ENCODE measurements around the gene NCLN. TPM values are rescaled to one million over a fixed set of nuclear protein-coding genes. Genes with fewer than 3 reads are reported as not detected.

The NCLN gene
- polyA plus RNA-seq (2013, experiment 1 of 4), result 69.1 TPM
- polyA plus RNA-seq (2013, experiment 2 of 4), result 65.3 TPM
- polyA plus RNA-seq (2013, experiment 3 of 4), result 43.5 TPM
- polyA plus RNA-seq (2013, experiment 4 of 4), result 44.8 TPM

DNA sequence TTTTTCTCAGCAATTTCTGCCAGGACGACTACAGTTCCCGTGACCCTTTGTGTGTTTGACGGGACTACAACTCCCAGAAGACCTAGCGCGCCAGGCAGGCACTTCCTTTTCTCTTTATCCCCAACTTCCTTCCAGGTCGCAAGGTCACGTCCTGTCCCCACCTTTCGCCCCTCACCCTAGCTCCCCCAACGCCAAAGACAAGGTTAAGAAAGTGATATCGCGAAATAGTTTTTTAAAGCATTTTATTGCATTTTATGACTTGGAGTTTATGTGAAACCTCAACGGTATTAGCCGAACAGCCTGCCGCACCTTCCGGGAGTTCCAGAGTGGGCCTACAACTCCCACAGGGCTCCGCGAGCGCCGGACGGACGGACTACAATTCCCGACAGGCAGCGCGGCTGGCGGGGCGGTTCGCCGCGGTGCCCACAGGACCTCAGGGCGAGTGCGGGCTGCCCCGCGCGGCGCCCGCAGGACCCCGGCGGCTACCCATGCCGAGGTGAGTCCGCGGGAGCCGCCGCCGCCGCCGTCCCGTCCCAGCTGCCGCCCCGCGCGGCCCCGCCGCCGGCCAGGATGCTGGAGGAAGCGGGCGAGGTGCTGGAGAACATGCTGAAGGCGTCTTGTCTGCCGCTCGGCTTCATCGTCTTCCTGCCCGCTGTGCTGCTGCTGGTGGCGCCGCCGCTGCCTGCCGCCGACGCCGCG, at the start of gene NCLN:
NCLN (plus strand) TSS at position 470 of the 699 bp plus-strand sequence; CDS start at position 571, 101 bp downstream.
- Histone ChIP-seq H3K27me3 (ENCODE audit: control insufficient read depth, insufficient read depth, low read length, poor library complexity, severe bottlenecking) (no peaks in the 10 kb centered on the region), H3K36me3 (ENCODE audit: control insufficient read depth, insufficient read depth, low read length) (peaks cover 4% of the 10 kb centered on the region), H3K9me3 (ENCODE audit: control insufficient read depth, low read length) (no peaks in the 10 kb centered on the region), H3K27ac (ENCODE audit: insufficient read depth, low read depth, low read length, poor library complexity, severe bottlenecking) (no peak within 1 kb of the TSS), H3K4me1 (ENCODE audit: control insufficient read depth, insufficient read depth, low read length) (peaks cover 12% of the 10 kb centered on the region), H3K4me3 (ENCODE audit: insufficient read depth, low read depth, low read length) (peak within 1 kb of the TSS; percentile 96)
- WGBS, 2 experiments, result 0% methylated on average over 69 of the region's 69 CpGs

- Histone ChIP-seq H3K36me3 (ENCODE audit: control insufficient read depth, insufficient read depth, low read length) (no peaks in the 10 kb centered on the region), H3K4me1 (ENCODE audit: control insufficient read depth, insufficient read depth, low read length) (no peaks in the 10 kb centered on the region), H3K27ac (ENCODE audit: insufficient read depth, low read depth, low read length, poor library complexity, severe bottlenecking) (no peak within 1 kb of the TSS), H3K4me3 (ENCODE audit: insufficient read depth, low read depth, low read length) (no peak within 1 kb of the TSS), H3K9me3 (ENCODE audit: control insufficient read depth, low read length) (no peaks in the 10 kb centered on the region), H3K27me3 (ENCODE audit: control insufficient read depth, insufficient read depth, low read length, poor library complexity, severe bottlenecking) (no peaks in the 10 kb centered on the region)
- 89 to 91% methylated on average over 40 of the region's 40 CpGs for WGBS, 2 experiments
Observed at GRCh38 chr19:3135961-3136683, 49.6 kb upstream of the NCLN start, which contains the start of gene GNA15. TSS of gene GNA15 (plus strand) at chr19:3136033. CDS start at chr19:3136451, 418 bp downstream.

- H3K27ac ChIP-seq (ENCODE audit: insufficient read depth, low read depth, low read length, poor library complexity, severe bottlenecking), result no peak overlapping the region
- no peaks in the 10 kb centered on the region for H3K27me3 ChIP-seq (ENCODE audit: control insufficient read depth, insufficient read depth, low read length, poor library complexity, severe bottlenecking)
- no peak overlapping the region for H3K4me3 ChIP-seq (ENCODE audit: insufficient read depth, low read depth, low read length)
- no peaks in the 10 kb centered on the region for H3K9me3 ChIP-seq (ENCODE audit: control insufficient read depth, low read length)
- H3K36me3 ChIP-seq (ENCODE audit: control insufficient read depth, insufficient read depth, low read length), result no peaks in the 10 kb centered on the region
- no peaks in the 10 kb centered on the region for H3K4me1 ChIP-seq (ENCODE audit: control insufficient read depth, insufficient read depth, low read length)
- WGBS, 2 experiments, result 89 to 92% methylated on average over 16 of the region's 16 CpGs
Observed at GRCh38 chr19:3136684-3137055, 49.1 kb upstream of the NCLN start.

- Histone ChIP-seq H3K27ac (ENCODE audit: insufficient read depth, low read depth, low read length, poor library complexity, severe bottlenecking) (no peak overlapping the region), H3K27me3 (ENCODE audit: control insufficient read depth, insufficient read depth, low read length, poor library complexity, severe bottlenecking) (no peaks in the 10 kb centered on the region), H3K9me3 (ENCODE audit: control insufficient read depth, low read length) (no peaks in the 10 kb centered on the region), H3K4me1 (ENCODE audit: control insufficient read depth, insufficient read depth, low read length) (no peaks in the 10 kb centered on the region), H3K4me3 (ENCODE audit: insufficient read depth, low read depth, low read length) (no peak overlapping the region), H3K36me3 (ENCODE audit: control insufficient read depth, insufficient read depth, low read length) (no peaks in the 10 kb centered on the region)
- 90 to 91% methylated on average over 7 of the region's 7 CpGs for WGBS, 2 experiments
Observed at GRCh38 chr19:3137119-3137518, 48.6 kb upstream of the NCLN start.

- 81 to 85% methylated on average over 14 to 15 of the region's 15 CpGs for whole genome bisulfite sequencing, 2 experiments
- Histone ChIP-seq H3K9me3 (ENCODE audit: control insufficient read depth, low read length) (no peaks in the 10 kb centered on the region), H3K27ac (ENCODE audit: insufficient read depth, low read depth, low read length, poor library complexity, severe bottlenecking) (no peak overlapping the region), H3K4me3 (ENCODE audit: insufficient read depth, low read depth, low read length) (no peak overlapping the region), H3K27me3 (ENCODE audit: control insufficient read depth, insufficient read depth, low read length, poor library complexity, severe bottlenecking) (no peaks in the 10 kb centered on the region), H3K36me3 (ENCODE audit: control insufficient read depth, insufficient read depth, low read length) (no peaks in the 10 kb centered on the region), H3K4me1 (ENCODE audit: control insufficient read depth, insufficient read depth, low read length) (no peaks in the 10 kb centered on the region)
Observed at GRCh38 chr19:3138268-3138667, 47.5 kb upstream of the NCLN start.

- Histone ChIP-seq H3K27ac (ENCODE audit: insufficient read depth, low read depth, low read length, poor library complexity, severe bottlenecking) (no peak overlapping the region), H3K27me3 (ENCODE audit: control insufficient read depth, insufficient read depth, low read length, poor library complexity, severe bottlenecking) (no peaks in the 10 kb centered on the region), H3K36me3 (ENCODE audit: control insufficient read depth, insufficient read depth, low read length) (no peaks in the 10 kb centered on the region), H3K4me3 (ENCODE audit: insufficient read depth, low read depth, low read length) (no peak overlapping the region), H3K4me1 (ENCODE audit: control insufficient read depth, insufficient read depth, low read length) (no peaks in the 10 kb centered on the region), H3K9me3 (ENCODE audit: control insufficient read depth, low read length) (no peaks in the 10 kb centered on the region)
Observed at GRCh38 chr19:3140667-3141038, 45.1 kb upstream of the NCLN start.

DNA sequence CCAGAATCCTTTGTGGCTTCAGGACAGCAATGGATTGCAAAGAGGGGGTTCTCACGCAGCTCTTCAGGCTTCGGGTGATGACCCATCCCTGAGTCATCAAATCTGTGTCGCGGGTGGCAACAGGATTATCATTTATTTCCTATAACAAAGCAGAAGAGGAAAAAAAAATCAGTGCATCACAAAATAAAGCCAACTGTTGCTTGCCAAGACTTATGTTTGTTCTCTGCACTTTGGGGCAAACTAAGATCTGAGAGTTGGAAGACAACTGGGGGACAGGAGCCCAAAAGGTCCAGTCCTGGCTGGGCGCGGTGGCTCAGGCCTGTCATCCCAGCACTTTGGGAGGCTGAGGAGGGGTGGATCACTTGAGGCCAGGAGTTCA, 43.4 kb upstream of the NCLN start:
- Histone ChIP-seq H3K4me3 (ENCODE audit: insufficient read depth, low read depth, low read length) (no peak overlapping the region), H3K9me3 (ENCODE audit: control insufficient read depth, low read length) (no peaks in the 10 kb centered on the region), H3K36me3 (ENCODE audit: control insufficient read depth, insufficient read depth, low read length) (no peaks in the 10 kb centered on the region), H3K27me3 (ENCODE audit: control insufficient read depth, insufficient read depth, low read length, poor library complexity, severe bottlenecking) (no peaks in the 10 kb centered on the region), H3K4me1 (ENCODE audit: control insufficient read depth, insufficient read depth, low read length) (no peaks in the 10 kb centered on the region), H3K27ac (ENCODE audit: insufficient read depth, low read depth, low read length, poor library complexity, severe bottlenecking) (no peak overlapping the region)
- 88 to 94% methylated on average over 6 of the region's 6 CpGs for WGBS, 2 experiments

DNA sequence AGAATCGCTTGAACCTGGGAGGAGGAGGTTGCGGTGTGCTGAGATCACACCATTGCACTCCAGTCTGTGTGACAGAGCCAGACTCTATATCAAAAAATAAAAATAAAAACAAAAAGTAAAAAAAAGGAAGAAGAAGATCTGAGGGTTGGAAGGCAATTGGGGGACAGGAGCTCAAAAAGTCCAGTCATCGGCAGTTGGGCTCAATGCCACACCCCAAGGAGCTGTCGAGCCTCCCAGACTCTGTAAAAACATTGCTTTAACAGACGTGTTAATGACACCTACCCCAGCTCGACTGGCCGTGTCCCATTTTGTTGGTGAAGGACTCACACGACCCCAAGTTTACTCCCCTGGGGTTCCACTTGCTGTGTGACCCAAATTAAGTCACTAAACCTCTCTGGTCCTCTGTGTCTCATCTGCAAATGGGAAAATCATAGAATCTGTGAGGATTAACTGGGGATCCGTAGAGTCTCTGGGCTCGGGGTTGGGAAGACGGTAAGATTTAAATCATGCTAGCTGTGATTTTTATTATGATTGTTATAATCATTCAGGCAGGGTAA, 42.9 kb upstream of the NCLN start:
- H3K36me3 ChIP-seq (ENCODE audit: control insufficient read depth, insufficient read depth, low read length), result no peaks in the 10 kb centered on the region
- H3K4me3 ChIP-seq (ENCODE audit: insufficient read depth, low read depth, low read length), result no peak overlapping the region
- no peak overlapping the region for H3K27ac ChIP-seq (ENCODE audit: insufficient read depth, low read depth, low read length, poor library complexity, severe bottlenecking)
- 72 to 73% methylated on average over 10 to 11 of the region's 11 CpGs for WGBS, 2 experiments
- H3K4me1 ChIP-seq (ENCODE audit: control insufficient read depth, insufficient read depth, low read length), result no peaks in the 10 kb centered on the region
- H3K9me3 ChIP-seq (ENCODE audit: control insufficient read depth, low read length), result no peaks in the 10 kb centered on the region
- no peaks in the 10 kb centered on the region for H3K27me3 ChIP-seq (ENCODE audit: control insufficient read depth, insufficient read depth, low read length, poor library complexity, severe bottlenecking)

DNA sequence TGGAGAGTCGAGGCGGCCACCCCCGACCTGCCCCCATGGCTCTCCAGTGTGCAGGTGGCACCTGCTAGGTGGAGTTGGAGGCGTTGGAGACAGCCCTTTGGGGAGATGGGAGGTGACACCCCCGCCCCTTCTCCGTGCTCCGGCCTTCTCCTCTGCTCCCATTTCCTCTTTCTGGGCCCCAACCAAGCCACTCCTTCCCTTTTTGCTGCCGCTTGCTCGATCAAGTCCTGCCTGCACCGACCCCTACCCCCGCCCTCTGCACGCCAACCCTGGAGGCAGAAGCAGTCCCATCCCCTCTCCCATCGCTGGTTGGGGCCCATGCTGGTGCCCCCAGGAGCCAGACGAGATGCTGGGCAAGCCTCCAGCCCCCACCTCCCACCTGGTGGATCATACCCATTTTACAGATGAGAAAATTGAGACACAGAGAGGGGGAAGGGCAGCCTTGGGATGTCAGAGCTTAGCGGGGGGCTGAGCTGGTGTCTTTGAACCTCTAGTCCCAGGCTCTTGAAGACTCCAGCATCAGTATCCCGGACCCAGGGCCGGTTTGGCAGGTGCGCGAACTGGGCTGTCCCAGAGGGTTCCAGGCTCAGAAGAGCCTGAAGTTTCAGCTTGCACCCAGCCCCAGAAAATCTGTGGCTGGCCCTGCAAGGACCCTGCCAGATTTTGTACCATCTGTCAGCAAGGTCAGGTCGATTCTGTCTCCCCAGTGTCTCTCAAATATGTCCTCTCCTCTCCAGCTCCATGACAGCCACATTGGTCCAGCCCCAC, 39.6 kb upstream of the NCLN start:
- no peaks in the 10 kb centered on the region for H3K9me3 ChIP-seq (ENCODE audit: control insufficient read depth, low read length)
- no peak overlapping the region for H3K27ac ChIP-seq (ENCODE audit: insufficient read depth, low read depth, low read length, poor library complexity, severe bottlenecking)
- H3K36me3 ChIP-seq (ENCODE audit: control insufficient read depth, insufficient read depth, low read length), result no peaks in the 10 kb centered on the region
- H3K4me3 ChIP-seq (ENCODE audit: insufficient read depth, low read depth, low read length), result no peak overlapping the region
- no peaks in the 10 kb centered on the region for H3K4me1 ChIP-seq (ENCODE audit: control insufficient read depth, insufficient read depth, low read length)
- whole genome bisulfite sequencing, 2 experiments, result 85% methylated on average over 20 of the region's 20 CpGs
- peaks cover 7% of the 10 kb centered on the region for H3K27me3 ChIP-seq (ENCODE audit: control insufficient read depth, insufficient read depth, low read length, poor library complexity, severe bottlenecking)

DNA sequence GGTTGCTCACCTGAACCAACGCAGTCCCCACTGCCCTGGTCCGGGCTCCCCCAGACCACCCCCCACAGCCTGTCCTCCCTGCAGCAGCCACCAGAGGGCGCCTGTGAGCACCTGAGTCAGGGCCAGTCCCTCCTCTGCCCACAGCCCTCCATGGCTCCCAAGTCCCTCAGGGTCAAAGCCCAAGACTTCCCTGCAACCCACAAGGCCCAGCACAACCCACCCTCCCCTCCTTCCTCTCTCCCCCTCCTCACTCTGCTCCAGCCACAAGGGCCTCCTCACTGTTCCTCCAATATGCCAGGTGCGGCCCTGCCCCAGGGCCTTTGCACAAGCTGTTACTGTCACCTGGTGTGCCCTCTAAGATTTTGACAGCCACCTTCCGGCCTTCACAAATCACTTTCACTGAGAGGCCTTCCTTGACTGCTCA, 39.0 kb upstream of the NCLN start:
- Histone ChIP-seq H3K36me3 (ENCODE audit: control insufficient read depth, insufficient read depth, low read length) (no peaks in the 10 kb centered on the region), H3K4me3 (ENCODE audit: insufficient read depth, low read depth, low read length) (no peak overlapping the region)
- 66 to 68% methylated on average over 5 of the region's 5 CpGs for WGBS, 2 experiments

More for the DNA sequence above, 39.0 kb upstream of the NCLN start:
- H3K27ac ChIP-seq (ENCODE audit: insufficient read depth, low read depth, low read length, poor library complexity, severe bottlenecking), result no peak overlapping the region
- peaks cover 7% of the 10 kb centered on the region for H3K27me3 ChIP-seq (ENCODE audit: control insufficient read depth, insufficient read depth, low read length, poor library complexity, severe bottlenecking)
- H3K9me3 ChIP-seq (ENCODE audit: control insufficient read depth, low read length), result no peaks in the 10 kb centered on the region
- H3K4me1 ChIP-seq (ENCODE audit: control insufficient read depth, insufficient read depth, low read length), result no peaks in the 10 kb centered on the region

Data from ectodermal cell (in vitro differentiated cells).